Stimulated activated CD4-positive, alpha-beta T cell treated with anti-CD3 and anti-CD28 coated beads, TNF-alpha, amount 100 ng/mL, for 24 hours (primary cell): ENCODE measurements around the gene CLIP4.

ENCODE experiments used
- DNase-seq, 3 experiments: peaks; one replicate each; pipeline ENCODE4 v3.0.0-alpha.2; 2020; ENCODE audit warnings: low read depth in 3 of 3

Gene CLIP4

DNA sequence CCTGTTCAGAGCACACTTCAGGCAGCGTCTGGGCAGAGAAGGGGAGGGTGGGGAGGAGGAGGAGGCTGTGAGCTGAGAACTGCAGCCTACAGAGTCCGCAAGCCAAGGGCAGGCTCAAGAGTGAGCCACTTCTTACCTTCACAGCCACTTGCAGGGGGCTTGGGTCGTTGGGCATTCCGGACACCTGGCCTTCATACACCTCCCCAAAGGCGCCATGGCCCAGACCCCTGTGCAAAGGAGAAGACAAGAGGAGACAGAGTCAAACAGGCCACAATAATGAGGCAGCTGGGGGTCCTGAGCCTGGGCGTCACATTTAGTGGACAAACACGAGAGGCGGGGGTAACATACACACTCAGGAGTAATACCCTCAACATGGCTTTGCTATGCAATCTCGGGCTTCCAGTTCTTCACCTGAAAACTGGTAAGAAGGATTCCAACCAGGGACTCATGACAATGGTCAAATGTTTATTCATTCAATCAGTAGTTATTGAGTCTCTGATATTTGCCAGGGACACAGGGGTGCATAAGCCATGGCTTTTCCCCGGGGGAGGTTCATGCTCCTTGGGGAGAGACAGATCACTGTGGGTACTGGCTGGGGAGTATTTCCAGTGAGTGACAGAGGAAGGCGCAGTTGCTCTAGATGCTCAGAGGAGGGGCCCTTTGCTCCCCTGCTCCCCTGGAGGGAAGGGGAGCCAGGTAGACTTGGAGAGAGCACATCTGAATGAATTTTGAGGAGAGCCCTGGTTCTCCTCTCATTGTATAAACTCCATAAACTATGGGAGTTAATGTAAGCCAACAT lies 107.4 kb downstream of the CLIP4 start:
- DNase-seq, result no peak

DNA sequence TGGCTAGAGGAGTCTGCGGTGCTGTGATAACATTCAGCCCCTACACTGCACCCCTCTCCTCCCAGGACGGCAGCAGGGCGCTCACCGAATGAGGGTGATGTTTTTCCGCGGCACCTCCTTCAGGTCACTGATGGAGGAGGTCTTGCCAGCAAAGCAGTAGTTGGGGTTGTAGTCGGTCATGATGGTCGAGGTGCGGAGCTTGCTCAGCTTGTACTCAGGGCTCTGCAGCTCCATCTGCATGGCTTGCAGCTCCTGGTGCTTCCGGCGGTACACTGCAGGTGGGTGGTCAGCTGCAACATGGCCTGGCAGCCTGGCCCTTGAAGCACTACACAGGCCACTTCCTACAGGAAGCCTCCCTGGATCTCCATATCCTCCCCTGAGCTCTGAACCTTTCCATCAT lies 108.0 kb downstream of the CLIP4 start:
- DNase-seq, result no peak

DNA sequence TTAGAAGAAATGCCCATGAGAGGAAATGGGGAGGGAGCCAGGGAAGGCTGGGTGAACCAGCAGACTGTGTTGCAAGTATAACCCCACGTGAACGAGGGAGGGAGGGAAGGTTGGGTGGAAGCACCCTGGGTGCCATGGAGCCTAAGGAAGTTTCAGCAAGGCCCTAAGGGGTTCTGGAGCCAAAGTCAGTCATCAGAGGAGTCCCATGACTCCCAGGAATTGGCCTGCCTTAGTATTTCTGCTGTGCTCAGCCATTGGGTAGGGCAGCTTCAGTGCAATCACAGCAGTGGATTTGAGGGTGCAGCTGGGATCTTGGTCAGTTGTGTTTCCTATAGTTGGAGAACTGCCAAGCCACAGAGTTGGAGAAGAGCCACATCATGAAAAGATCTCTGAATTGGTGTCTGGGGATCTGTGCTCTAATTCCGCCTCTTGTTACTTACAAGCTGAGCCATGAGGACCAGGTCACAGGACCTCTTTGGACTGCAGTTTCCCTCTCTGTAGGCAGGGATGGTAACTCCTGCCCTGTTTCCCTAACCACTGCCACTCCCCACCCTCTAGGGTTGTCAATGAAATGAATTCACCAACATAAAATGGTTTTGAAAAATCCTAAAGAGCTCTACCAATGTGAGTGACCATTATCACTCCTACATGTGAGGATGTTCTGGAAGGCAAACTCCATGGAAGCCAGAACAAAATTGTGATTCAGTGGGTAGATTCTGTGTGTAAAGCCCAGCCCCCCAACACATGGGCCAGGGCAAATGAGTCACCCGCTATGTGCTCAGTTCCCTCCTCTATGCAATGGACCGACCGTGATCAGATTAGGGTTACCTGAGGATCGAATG lies 108.9 kb downstream of the CLIP4 start:
- no peak for DNase-seq

GRCh38 chr2:29224693-29225551 lies 109.7 kb downstream of the CLIP4 start:
- no peak for DNase-seq

DNA sequence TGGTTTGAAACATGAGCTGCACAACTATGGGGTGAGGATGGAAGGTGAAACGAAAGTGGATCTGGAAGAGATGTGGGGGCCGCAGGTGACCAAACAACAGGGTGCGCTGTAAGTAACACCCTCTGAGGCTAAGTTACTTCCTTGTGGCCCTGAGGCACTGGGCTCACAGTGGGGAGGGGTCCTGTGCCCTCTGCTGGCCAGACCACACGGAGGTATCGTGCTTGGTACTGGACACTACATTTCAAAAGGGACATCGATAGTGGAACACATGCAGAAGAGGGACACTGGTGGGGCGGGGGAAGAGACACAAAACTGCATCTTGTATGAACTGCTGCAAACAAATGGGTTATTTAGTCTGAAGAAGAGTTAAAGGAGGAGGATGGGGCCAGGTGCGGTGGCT lies 110.6 kb downstream of the CLIP4 start:
- DNase-seq, result no peak

DNA sequence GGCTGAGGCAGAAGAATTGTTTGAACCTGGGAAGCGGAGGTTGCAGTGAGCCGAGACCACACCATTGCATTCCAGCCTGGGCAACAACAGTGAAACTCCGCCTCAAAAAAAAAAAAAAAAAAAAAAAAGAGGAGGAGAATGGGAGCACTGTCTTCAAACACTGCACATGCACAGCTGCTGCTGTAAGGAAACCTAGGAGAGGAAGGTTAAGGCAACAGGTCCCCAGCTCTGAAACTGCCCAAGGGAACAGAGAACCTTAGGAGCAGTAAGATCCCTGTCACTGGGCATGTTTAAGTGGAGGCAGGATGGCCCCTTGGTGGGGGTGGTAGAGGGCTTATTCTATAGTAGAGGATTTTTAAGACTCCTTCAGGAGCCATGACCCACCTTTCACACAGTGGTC lies 111.2 kb downstream of the CLIP4 start:
- DNase-seq, result no peak

GRCh38 chr2:29226808-29227207 lies 111.6 kb downstream of the CLIP4 start:
- no peak for DNase-seq

DNA sequence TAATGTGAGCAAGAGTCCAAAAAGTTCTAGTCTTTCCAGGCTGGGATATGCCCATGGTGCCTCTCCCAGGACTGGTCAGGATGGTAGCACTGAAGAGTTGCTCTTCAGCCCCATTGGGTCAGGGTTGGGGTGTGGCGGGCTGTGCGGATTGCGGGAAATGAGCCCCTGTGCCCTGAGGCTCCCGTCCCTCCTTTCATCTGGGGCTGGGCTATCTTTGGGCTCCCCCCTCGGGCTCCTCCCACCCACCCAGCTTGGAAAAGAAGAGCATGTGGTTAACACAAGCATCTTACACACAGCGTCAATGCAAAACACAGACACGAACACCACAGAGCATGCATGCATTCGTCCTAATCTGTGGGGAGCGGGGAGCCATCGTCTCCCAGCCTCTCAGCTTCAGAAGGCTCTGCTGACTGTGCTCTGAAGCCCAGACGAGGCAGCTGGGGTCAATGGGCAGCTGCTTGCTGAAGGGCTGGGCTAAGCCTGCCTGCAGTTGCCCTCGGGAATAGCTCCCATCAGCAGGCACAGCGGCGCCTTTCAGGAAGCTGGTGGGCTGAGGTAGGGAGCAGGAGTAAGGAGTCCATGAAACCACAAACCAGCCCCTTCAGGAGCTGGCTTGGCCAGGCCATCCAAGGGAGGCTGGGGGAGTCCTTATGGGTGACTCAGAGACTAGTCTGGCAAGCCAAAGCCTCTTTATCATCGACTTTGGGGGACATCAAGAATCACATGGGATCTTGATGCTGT lies 112.9 kb downstream of the CLIP4 start:
- DNase-seq, result no peak

- no peak for DNase-seq
Measured at GRCh38 chr2:29228947-29229346, 113.7 kb downstream of the CLIP4 start.

DNA sequence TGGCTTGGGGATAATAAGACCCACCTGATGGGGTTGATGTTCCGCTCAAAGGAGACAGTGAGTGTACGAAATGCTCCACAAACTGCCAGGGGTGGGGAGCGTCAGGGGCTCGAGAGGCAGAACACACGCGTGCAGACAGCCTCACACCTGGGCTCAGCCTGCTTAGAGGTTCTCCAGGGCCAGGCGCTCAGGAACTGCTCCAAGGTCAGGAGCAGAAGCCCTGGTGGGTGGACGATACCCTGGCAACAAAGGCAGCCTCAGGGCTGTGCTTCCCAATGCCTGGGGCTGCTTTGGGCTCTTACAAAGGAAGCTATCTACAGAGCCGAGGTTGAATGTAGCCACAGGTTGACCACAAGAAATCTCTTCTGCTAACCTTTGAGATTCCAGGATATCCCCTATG lies 114.4 kb downstream of the CLIP4 start:
- DNase-seq, result no peak

GRCh38 chr2:29232041-29232440 lies 116.8 kb downstream of the CLIP4 start:
- DNase-seq, result no peak

DNA sequence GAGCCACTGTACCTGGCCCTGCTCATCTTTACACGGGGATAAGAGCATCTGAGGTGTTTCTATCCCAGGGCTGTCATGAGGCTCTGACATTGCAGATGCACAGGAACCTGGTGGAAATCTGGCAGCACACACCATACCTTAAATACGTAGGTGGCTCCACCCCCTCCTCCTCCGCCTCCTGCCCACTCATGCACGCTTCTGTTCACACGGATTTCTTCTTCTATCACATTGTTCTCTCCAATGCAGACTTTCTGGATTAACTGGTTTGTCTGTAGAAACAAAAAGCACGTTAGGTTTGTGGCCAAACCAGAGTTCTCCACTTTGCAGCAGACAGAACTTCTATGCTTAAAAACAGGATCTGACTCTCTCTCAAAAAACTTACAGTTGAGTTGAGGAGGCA lies 118.2 kb downstream of the CLIP4 start:
- no peak for DNase-seq

DNA sequence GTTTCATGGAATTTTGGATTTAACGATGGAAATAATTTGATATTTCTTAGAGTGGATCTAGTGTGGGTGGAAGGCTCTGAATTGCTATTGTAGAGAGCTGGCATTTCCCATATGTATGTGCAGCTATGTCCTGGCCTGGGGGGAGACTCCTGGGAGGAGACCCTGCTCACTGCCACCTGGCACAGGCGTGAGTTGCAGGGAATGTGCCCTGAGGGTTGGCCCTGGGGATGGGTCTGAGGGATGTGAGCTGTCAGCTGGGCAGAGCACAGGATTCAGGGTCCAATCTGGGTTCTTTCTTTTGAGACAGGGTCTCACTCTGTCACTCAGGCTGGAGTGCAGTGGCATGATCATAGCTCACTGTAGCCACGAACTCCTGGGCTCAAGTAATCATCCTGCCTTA lies 120.2 kb downstream of the CLIP4 start:
- no peak for DNase-seq

GRCh38 chr2:29236074-29236473 lies 120.9 kb downstream of the CLIP4 start:
- no peak for DNase-seq

DNA sequence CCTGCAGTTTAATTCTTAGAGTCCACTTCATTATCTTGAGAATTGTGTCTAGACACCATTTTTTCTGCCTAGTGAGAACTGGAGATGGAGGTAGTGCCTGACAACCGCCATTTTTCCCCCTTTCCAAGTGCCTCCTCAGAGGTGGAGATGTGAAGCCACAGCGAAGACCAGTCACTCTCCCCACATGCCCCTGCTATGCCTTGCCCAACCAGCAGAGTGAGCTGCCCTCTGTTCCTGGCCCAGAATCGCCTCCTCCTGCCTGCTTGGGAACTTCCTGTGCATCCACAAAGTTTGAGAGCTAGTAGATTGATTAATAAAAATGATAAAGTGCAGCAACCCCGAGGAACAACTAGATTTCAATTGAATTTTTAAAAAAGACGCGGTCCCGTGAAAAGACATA lies 123.3 kb downstream of the CLIP4 start:
- peak in 1 of 3 experiments; percentile 8 for DNase-seq
